Stimulated activated CD4-positive, alpha-beta T cell treated with anti-CD3 and anti-CD28 coated beads, Interleukin-15, amount 100 ng/mL, for 1 hour (primary cell): ENCODE data around the gene KRT13.

ENCODE experiments used
- DNase-seq, 2 donors: peaks; one replicate each; pipeline ENCODE4 v3.0.0-alpha.2; 2020; ENCODE audit warnings: low read depth in 1 of 2, low spot score in 1 of 2

Gene KRT13

GRCh38 chr17:41475421-41475820, 30.0 kb downstream of the KRT13 start:
- no peak for DNase-seq

GRCh38 chr17:41474863-41475262, 30.5 kb downstream of the KRT13 start:
- DNase-seq: no peak

GRCh38 chr17:41468346-41468745, 37.1 kb downstream of the KRT13 start:
- DNase-seq: no peak

GRCh38 chr17:41467561-41467960, 37.9 kb downstream of the KRT13 start:
- DNase-seq: no peak

- DNase-seq: no peak
These were observed 38.4 kb downstream of the KRT13 start, which contains the start of gene KRT32 for GRCh38 chr17:41466988-41467387. KRT32 (minus strand) TSS chr17:41467386; CDS start chr17:41467325, 61 bp downstream.

- no peak for DNase-seq
These were observed 40.7 kb downstream of the KRT13 start for GRCh38 chr17:41464682-41465081.

- DNase-seq: no peak
These were observed 41.2 kb downstream of the KRT13 start for GRCh38 chr17:41464173-41464572.

- DNase-seq: no peak
These were observed 41.7 kb downstream of the KRT13 start for GRCh38 chr17:41463746-41464145.

GRCh38 chr17:41462705-41463104, 42.7 kb downstream of the KRT13 start:
- DNase-seq: no peak

- DNase-seq: no peak
These were observed 47.7 kb downstream of the KRT13 start for GRCh38 chr17:41457676-41458075.

GRCh38 chr17:41456204-41456603, 49.2 kb downstream of the KRT13 start:
- no peak for DNase-seq

GRCh38 chr17:41455236-41455635, 50.2 kb downstream of the KRT13 start:
- no peak for DNase-seq

- no peak for DNase-seq
These were observed 52.3 kb downstream of the KRT13 start for GRCh38 chr17:41453066-41453465.

GRCh38 chr17:41452281-41452680, 53.1 kb downstream of the KRT13 start:
- DNase-seq: no peak

GRCh38 chr17:41451154-41451728, 54.2 kb downstream of the KRT13 start:
- no peak for DNase-seq
